ENCODE measurements around the gene GNG7.

DNA sequence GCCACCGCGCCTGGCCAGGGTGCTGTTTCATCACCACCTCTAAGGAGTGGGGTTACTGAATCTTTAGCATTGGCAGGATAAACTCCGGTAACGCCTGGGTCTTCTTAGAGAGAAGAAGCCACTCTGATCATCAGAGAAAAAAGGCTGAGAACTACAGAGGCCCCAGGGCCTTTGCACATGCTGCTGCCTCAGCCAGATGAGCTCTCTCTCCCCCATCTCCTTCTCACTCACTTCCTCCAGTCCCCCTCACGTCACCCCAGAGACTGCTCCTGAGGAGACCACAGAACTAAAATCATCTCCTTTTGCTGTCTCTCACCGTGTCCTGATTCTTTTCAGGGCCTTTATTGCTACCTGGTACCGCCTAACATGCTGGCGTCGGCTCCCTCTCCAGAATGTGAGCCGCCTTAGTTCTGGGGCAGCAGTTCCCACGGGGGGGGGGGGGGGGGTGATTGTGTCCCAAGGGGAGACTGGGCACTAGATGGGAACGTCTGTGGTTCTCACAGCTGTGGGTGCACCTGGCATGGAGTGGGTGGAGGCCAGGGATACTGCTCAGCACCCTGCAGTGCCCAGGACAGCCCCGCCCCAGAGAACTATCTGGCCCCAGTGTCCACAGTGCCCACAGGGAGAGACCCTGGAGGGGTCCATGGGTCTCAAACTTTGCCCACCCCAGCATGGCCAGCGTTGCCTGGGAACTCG, 23.8 kb upstream of the GNG7 start:
- TF ChIP-seq, protein P1, sequence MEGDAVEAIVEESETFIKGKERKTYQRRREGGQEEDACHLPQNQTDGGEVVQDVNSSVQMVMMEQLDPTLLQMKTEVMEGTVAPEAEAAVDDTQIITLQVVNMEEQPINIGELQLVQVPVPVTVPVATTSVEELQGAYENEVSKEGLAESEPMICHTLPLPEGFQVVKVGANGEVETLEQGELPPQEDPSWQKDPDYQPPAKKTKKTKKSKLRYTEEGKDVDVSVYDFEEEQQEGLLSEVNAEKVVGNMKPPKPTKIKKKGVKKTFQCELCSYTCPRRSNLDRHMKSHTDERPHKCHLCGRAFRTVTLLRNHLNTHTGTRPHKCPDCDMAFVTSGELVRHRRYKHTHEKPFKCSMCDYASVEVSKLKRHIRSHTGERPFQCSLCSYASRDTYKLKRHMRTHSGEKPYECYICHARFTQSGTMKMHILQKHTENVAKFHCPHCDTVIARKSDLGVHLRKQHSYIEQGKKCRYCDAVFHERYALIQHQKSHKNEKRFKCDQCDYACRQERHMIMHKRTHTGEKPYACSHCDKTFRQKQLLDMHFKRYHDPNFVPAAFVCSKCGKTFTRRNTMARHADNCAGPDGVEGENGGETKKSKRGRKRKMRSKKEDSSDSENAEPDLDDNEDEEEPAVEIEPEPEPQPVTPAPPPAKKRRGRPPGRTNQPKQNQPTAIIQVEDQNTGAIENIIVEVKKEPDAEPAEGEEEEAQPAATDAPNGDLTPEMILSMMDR (IDR thresholded peaks at IDR 0.05) = no peak
- TF ChIP-seq POLR2AphosphoS5 (IDR thresholded peaks at IDR 0.05) = no peak
